Hippocampal formation (tissue), 2 donors: Measurements from ENCODE around the gene SIL1.

Source experiments
- DNase-seq, 2 donors: peaks; one replicate each; lab custom pipeline; 2025; lab: John Stamatoyannopoulos, UW

The SIL1 gene

DNA sequence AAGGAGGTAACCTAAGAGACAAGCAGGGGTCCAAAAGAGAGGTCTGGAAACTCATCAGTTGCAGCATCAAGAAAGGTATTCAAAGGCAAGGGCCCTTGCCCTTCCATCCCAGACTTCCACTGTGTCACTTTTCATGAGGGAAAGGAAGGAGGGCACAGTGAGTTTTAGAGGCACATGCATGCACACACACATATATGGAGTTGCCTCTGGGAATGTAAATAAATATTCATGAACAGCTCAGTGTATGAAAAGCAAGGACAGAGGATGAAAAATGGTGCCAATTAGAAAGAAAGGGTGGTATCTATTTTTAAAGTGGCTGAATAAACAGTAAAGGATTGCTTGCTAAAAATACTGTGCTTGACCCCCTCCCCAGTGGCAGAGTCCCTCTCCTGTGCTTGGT lies 217.7 kb downstream of the SIL1 start:
- DNase-seq = no peak

GRCh38 chr5:138979684-138980280 lies 218.4 kb downstream of the SIL1 start:
- DNase-seq = no peak

- DNase-seq = no peak
Observed at GRCh38 chr5:138978581-138978980, 219.6 kb downstream of the SIL1 start.

DNA sequence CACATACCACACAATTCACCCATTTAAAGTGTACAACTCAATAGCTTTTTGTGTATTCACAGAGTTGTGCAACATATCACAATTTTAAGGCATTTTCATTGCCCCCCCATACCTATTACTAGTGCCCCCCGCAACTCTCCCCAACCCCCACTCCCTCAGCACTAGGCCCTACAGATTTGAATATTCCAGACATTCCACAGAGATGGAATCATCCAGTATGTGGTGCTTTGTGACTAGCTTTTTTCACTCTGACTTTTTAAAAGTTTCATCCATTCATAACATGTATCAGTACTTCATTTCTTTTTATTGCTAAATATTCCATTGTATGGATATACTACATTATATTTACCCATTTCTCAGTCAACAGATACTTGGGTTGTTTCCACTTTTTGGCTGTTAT lies 220.1 kb downstream of the SIL1 start:
- no peak for DNase-seq

GRCh38 chr5:138975098-138975847 lies 222.9 kb downstream of the SIL1 start:
- DNase-seq = peak in 1 of 2 donors; percentile 44

GRCh38 chr5:138974227-138975063 lies 223.7 kb downstream of the SIL1 start:
- peak; percentile 36 to 78 for DNase-seq

DNA sequence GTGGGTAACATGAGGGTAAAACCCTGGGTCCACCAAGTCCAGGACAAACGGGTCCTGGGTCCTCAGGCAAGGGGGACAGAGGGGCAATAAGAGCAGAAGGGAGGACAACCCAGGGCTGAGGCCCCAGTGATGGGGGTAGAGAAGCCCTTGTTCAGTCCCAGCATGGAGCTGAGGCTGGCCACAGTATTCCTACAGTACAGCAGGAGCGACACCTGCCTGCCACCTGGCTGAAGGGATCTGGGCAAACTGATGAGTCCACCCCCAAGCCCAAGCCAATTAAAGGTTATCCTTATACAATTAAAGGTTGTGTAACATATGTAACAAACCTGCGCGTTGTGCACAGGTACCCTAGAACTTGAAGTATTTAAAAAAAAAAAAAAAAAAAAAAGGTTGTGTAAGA lies 225.3 kb downstream of the SIL1 start:
- DNase-seq = no peak

- no peak for DNase-seq
Observed at GRCh38 chr5:138972230-138972629, 225.9 kb downstream of the SIL1 start.

- no peak for DNase-seq
Observed at GRCh38 chr5:138969323-138970002, 228.7 kb downstream of the SIL1 start.

DNA sequence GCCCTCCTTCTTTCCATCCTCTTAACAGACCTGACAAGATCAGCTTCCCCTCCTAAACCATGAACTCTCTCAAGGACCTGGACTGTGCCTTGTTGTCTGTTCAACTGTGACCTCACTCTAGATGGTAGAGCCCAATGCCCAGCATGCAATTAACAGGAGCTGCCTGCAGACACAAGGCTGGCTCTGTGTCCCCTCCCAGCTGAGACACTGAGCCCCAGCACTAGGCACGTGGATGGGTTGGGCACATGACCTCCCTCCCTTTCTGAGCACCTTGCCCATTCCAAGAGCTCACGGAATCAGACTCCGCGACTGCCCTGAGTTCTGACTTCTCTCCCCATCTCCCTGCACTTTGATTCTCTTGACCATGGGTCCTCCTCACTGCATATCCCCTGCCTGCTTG lies 229.6 kb downstream of the SIL1 start:
- no peak for DNase-seq

- no peak for DNase-seq
Observed at GRCh38 chr5:138967791-138968448, 230.2 kb downstream of the SIL1 start.

DNA sequence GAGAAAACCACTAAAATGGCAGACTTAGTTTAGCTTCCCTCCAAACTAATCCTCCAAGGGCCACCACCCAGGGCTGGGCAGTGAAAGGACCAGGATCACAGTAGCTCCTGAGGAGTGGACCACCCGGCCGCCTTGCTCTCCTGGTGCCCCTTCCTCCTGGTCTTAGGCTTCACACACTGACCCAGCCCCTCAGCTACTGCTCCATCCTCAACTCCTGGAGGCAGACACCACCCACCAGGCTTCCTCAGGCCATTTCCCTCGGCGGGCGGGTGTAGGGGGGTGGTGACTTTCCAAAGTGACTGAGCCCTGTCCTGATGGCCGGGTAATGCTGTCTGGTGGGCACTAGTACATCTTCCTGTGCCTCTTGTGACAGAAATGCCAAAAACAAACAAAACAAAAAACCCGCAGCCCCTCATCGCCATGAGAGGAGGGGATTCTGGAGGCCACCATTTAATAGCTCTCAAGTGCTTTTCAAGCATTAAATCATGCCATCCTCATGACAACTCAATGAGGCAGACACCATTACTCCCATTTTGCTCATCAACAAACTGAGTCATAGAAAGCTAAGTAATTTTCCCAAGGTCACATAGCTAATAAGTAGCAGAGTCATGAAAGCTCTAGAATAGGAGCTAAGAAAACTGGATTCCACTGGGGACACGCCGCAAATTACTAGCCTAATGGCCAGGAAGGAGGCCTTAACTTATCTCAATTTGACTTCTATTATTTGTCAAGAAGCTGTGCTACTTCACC lies 231.8 kb downstream of the SIL1 start:
- no peak for DNase-seq

DNA sequence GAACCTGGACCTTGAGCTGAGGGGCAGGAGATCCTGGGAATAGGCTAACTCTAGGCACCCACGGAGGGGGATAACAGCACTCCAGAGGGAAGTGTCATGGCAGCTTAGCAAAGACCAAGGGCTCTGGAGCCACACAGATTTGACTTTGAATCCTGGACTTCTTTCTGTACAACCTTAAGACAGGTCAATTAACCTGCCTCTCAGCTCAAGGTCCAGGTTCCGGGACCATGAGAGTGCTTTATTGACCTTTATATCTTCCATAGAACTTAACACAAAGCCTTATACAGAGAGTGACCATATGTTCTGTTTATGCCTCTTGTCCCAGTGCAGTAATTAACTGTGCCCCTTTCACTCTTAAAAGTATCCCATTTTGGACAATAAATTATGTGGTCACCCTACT lies 232.5 kb downstream of the SIL1 start:
- DNase-seq = no peak

- no peak for DNase-seq
Observed at GRCh38 chr5:138964647-138965201, 233.4 kb downstream of the SIL1 start.

DNA sequence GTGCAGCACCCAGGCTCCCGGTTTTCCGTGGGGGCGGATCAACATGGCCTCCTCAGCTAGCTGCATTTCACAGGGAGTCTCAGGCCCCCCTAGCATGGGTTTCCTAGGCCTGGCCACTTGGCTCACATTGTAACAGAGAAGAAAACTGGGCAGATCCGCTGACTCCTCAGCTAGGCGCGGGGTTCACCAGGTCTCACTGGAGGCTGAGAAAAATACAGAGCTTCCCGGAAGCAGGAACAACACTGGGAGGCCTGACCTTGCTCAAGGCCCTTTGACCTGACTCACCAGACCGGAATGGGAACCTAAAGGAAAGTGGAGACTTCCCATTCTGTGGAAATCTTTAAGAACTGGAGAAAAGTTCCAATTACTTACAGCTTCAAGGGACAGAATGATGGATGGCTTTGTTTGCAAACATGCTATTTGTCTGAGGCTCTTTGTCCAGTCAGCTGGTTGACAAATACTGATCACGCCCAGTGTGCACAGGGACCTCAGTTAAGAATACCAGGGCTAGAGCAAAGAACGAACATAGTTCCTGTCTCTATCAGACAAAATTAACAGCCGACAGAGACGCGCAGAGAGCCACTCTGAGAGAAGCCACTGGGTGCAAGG lies 234.3 kb downstream of the SIL1 start:
- no peak for DNase-seq

DNA sequence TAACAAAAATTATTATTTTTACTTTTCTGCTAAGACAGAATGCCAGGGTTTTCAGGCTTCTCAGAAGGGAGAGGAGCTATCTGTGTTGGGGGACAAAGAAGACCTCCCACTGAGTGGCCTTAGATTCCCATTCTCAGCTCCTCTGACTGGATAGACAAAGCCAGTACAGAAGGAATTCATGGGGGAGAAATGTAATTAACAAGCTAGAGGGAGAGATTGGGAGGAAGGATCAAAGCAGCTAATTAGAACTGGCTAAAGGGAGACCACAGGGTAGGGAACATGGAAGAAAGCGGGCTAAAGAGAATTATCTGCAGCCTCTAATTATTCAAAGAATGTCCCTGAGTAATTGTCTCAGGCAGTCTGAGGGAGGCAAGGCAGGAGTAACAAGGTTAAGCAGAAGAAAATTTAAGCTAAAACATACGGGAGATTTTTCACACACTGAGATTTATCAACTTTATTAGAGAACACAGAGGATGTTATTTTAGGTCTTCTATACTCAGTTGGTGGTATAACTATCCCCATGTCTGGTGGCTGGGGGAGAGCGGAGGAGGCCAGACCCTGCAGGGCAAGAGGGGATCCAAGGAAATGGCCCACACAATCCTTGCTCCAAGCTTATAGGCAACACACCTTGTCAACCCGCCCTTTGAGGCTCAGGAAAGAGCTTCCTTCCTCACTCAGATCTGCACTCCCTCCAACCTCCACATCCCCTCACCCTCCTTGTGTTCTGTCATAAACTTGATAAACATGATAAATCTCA lies 235.4 kb downstream of the SIL1 start:
- DNase-seq = no peak

GRCh38 chr5:138961729-138962128 lies 236.4 kb downstream of the SIL1 start:
- DNase-seq = no peak

DNA sequence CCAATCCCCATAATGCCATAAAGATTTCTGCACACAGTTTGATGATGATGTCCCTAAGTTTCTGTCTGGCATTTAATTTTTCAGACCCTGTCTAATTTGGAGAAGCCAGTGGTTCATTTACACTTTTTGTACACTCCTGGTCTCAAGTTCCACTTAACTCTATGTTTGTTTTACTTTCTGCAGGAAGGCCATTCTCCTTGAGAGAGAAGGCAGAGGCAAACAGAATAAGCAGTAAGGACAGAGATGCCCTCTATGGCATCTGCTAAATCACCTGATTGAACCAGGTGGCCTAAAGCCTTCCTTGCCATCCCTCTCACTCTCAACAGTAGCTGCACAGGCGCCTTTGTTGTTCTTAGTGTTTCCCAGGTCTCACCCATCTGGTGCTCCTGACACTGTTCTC lies 236.9 kb downstream of the SIL1 start:
- DNase-seq = no peak

DNA sequence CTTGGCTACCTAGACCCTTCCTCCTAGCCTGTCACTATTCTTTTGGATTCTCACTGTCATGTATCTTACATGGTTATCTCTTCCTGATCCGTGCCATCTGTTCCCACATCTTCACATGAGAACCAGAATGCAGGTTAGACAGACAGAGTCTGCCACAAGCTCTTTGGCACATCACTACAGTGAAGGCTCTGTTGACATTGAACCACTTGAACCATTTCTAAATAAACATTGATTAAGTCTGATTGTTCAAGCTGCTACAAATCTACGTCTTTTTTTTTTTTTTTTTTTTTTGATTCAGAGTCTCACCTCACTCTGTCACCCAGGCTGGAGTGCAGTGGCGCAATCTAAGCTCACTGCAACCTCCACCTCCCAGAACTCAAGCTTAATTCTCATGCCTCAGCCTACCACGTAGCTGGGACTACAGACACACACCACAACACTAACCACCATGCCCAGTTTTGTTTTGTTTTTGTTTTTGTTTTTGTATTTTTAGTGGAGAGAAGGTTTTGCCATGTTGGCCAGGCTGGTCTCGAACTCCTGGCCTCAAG lies 237.9 kb downstream of the SIL1 start:
- no peak for DNase-seq
